Smooth muscle cell (in vitro differentiated cells): ENCODE measurements around the gene MCAM. TPM values are rescaled to one million over a fixed set of nuclear protein-coding genes. Genes with fewer than 3 reads are reported as not detected.

Experiments
- DNase-seq: peaks from one replicate; lab custom pipeline; 2025; ENCODE audit not compliant: unreplicated experiment; lab: John Stamatoyannopoulos, UW
- H2AFZ ChIP-seq: fragments of 200-600 bp; sonication (generic); 2 replicates; pipeline ENCODE4 v1.6.0; 2016; ENCODE audit warnings: antibody characterized with exemption, low read depth, mild to moderate bottlenecking
- H3F3A ChIP-seq: fragments of 200-600 bp; sonication (generic); 2 replicates; pipeline ENCODE4 v1.6.0; 2017; ENCODE audit warnings: antibody characterized with exemption, low read depth
- H3K27ac ChIP-seq: fragments of 200-600 bp; sonication (generic); 2 replicates; pipeline ENCODE4 v1.5.1; 2016; ENCODE audit warnings: low read depth, mild to moderate bottlenecking
- H3K27me3 ChIP-seq: fragments of 200-600 bp; sonication (generic); 2 replicates; pipeline ENCODE4 v1.6.1; 2016; ENCODE audit warnings: low read depth, mild to moderate bottlenecking
- H3K36me3 ChIP-seq: fragments of 200-600 bp; sonication (generic); 2 replicates; pipeline ENCODE4 v1.5.1; 2016; ENCODE audit warnings: low read depth
- H3K4me1 ChIP-seq: fragments of 200-600 bp; sonication (generic); 2 replicates; pipeline ENCODE4 v1.5.1; 2016; ENCODE audit warnings: low read depth
- H3K4me2 ChIP-seq: fragments of 200-600 bp; sonication (generic); 2 replicates; pipeline ENCODE4 v1.6.0; 2016; ENCODE audit warnings: mild to moderate bottlenecking
- H3K4me3 ChIP-seq: fragments of 200-600 bp; sonication (generic); 2 replicates; pipeline ENCODE4 v1.5.1; 2016; ENCODE audit warnings: mild to moderate bottlenecking
- H3K79me2 ChIP-seq: fragments of 200-600 bp; sonication (generic); 2 replicates; pipeline ENCODE4 v1.6.0; 2016; ENCODE audit warnings: low read depth, mild to moderate bottlenecking
- H3K9ac ChIP-seq: fragments of 200-600 bp; sonication (generic); 2 replicates; pipeline ENCODE4 v1.6.0; 2016; ENCODE audit warnings: low read depth
- H3K9me3 ChIP-seq: fragments of 200-600 bp; sonication (generic); replicated peaks from 2 replicates; pipeline ENCODE4 v1.5.1; 2016; ENCODE audit warnings: low read depth
- H4K20me1 ChIP-seq: fragments of 200-600 bp; sonication (generic); 2 replicates; pipeline ENCODE4 v1.6.0; 2016; ENCODE audit warnings: low read depth
- CTCF ChIP-seq: fragments of 200-600 bp; sonication (generic); IDR thresholded peaks from 2 replicates; pipeline ENCODE4 v1.5.1; 2017; ENCODE audit warnings: borderline replicate concordance, mild to moderate bottlenecking, antibody characterized with exemption; ENCODE audit not compliant: insufficient read depth, poor library complexity, severe bottlenecking
- WGBS: methylation state at CpG from one replicate; pipeline ENCODE4 v1.1.7; 2016; ENCODE audit warnings: low lambda C conversion rate; 5-methylcytosine and 5-hydroxymethylcytosine counted together
- polyA plus RNA-seq: library from polyadenylated mRNA; unstranded; fragments of >200 nt; fragmentation: Nextera tagmentation; extraction: Ambion mirVana; gene quantifications from 2 replicates; pipeline ENCODE4 v1.2.1, GENCODE V29; 2016
- total RNA-seq: library from RNA; depleted of rRNA; stranded (reverse); fragments of >200 nt; gene quantifications from 2 replicates; pipeline ENCODE4 v1.2.3, GENCODE V29; 2014

MCAM gene
- total and polyA plus RNA-seq, 2 experiments from 2014 or later, result 30.7 to 138 TPM

DNA sequence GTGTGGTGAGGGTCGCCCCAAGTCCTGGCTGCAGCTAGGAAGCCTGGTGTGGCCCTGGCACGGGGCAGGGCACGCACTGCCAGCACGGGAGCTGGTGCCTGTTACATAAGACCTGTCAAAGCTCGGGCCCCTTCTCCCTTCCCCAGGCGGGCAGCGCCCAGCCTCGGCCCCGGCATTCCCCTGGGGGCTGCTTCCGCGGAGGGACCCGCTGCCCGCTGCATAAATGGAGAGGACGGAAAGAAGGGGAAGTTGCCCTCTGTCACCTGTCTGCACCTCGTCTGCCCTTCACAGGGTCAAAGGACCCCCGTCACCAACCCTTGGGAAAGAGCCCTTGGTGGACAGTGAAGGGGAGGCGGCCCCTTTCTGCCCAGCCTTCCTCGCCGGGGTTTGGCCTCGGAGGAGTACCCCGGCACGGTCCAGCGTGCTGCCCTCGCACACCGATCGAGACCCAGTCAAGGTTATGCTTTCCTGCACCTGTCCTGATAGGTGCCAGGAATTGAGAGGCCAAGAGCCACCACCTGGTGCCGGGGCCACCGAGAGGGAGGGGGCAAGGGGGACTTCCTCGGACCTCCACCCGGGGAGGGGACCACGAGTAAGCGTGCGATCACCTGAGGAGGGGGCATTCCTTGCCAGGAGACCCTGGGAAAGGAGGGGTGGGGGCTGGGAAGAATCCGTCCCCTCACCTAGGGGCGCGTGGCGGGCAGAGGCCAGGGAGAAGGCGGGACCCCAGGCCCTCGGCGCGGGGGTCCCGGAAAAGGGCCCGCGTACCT is 46.3 kb upstream of the MCAM start:
- TF ChIP-seq CTCF, result no peak
- Histone ChIP-seq H3F3A (peaks cover 4% of the 10 kb centered on the region), H3K79me2 (no peaks in the 10 kb centered on the region), H4K20me1 (no peaks in the 10 kb centered on the region), H3K9ac (no peak overlapping the region), H3K27me3 (no peaks in the 10 kb centered on the region), H3K4me3 (peak overlapping the region; percentile 41), H3K4me1 (peaks cover 18% of the 10 kb centered on the region), H3K4me2 (peak overlapping the region; percentile 84), H3K27ac (no peak overlapping the region), H3K9me3 (no peaks in the 10 kb centered on the region), H2AFZ (no peak overlapping the region), H3K36me3 (no peaks in the 10 kb centered on the region)
- WGBS, result 60% methylated on average over 43 of the region's 44 CpGs
- no peak for DNase-seq

DNA sequence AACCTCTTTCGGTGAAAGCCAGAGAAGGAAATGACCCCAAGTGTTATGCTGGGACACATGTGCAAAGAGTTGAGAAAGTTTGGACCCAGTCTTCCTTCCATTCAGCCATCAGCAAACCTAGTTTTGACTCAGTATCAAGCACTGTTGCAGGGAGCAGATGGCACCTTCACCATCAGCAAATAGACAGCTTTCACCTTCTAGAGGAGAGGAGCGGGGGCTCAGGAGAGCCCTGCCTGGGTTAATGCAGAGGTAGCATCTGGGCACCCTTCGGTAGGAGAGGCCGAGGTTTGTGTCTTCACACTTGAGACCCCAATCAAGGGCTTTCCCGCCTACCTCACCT is 45.8 kb upstream of the MCAM start:
- Histone ChIP-seq H3K4me3 (no peak overlapping the region), H3K4me2 (no peak overlapping the region), H3K9me3 (no peaks in the 10 kb centered on the region), H4K20me1 (no peaks in the 10 kb centered on the region), H2AFZ (no peak overlapping the region), H3K79me2 (no peaks in the 10 kb centered on the region), H3K27ac (no peak overlapping the region), H3K36me3 (no peaks in the 10 kb centered on the region), H3K27me3 (no peaks in the 10 kb centered on the region), H3F3A (peaks cover 4% of the 10 kb centered on the region), H3K9ac (no peak overlapping the region), H3K4me1 (peaks cover 17% of the 10 kb centered on the region)
- no peak for TF ChIP-seq CTCF
- WGBS, result 97% methylated on average over 5 of the region's 5 CpGs
- no peak for DNase-seq

DNA sequence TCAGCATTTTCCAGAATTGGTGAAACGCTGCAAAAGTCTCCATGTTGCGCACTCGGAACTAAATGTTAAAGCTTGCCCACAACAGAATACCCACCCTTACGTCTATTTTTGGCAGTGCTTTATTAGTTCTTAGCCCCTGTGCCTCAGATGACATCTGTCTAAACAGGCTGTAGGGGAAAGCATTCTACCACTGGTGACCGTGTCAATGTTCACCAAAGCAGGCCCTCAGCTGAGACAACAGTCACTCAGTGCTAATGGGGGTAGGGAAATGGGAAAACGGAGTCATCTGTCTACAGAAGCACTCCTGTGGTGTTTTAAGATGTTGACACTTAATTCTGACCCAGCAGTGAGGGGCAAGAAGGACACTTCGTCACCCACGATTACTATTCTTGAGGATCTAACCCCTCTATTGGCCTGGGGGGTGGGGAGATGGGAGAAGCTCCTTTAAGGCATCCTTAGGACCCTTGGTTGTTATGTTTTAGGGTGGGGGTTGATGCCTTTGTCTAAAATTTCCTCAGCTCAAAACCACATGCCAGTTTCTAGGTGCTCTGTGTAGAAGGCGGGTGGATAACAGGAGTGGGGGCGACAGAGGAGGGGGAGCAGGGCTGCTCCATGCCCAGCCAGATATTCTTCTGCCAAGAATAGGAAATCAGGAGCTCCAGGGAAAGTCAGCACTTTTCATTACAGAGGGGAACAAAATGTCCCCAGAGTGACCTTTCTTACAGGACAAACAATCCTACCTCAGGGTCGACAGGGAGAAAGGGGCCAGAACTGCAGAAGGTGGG is 45.2 kb upstream of the MCAM start:
- H3K36me3 ChIP-seq, result no peaks in the 10 kb centered on the region
- H3K79me2 ChIP-seq, result no peaks in the 10 kb centered on the region
- WGBS, result 65% methylated on average over 11 of the region's 11 CpGs
- H3K27ac ChIP-seq, result peak overlapping the region; percentile 79
- peaks cover 4% of the 10 kb centered on the region for H3F3A ChIP-seq
- H3K4me1 ChIP-seq, result peaks cover 17% of the 10 kb centered on the region
- no peak overlapping the region for H3K9ac ChIP-seq
- H3K9me3 ChIP-seq, result no peaks in the 10 kb centered on the region
- H3K4me3 ChIP-seq, result peak overlapping the region; percentile 7
- no peak for DNase-seq
- no peak overlapping the region for H2AFZ ChIP-seq
- H3K27me3 ChIP-seq, result no peaks in the 10 kb centered on the region
- H4K20me1 ChIP-seq, result no peaks in the 10 kb centered on the region
- H3K4me2 ChIP-seq, result peak overlapping the region; percentile 13
- no peak for TF ChIP-seq CTCF
